Thyroid gland (tissue), 4 donors: ENCODE results near the gene EFNB3.
A peak's percentile ranks its signal among the peaks of the same experiment; 100 is the strongest.

Experiments used
- CTCF ChIP-seq, 6 experiments: fragments of 200-600 bp in 3 of 6; fragments of 450-650 bp in 3 of 6; sonication (generic) in 3 of 6; IDR thresholded peaks; one replicate each; pipeline ENCODE4 v1.5.1; 2016 to 2019; ENCODE audit warnings: antibody characterized with exemption in 6 of 6, mild to moderate bottlenecking in 2 of 6, inconsistent platforms in 1 of 6, moderate library complexity in 1 of 6
- POLR2A ChIP-seq, 2 donors: fragments of 450-650 bp; IDR thresholded peaks; one replicate each; pipeline ENCODE4 v1.6.1; 2017; ENCODE audit warnings: antibody characterized with exemption in 2 of 2, mild to moderate bottlenecking in 2 of 2, moderate library complexity in 1 of 2

GRCh38 chr17:7716901-7717755, 12.1 kb downstream of the EFNB3 start, which contains the start of gene DNAH2:
- TF ChIP-seq CTCF (IDR thresholded peaks at IDR 0.05) (peak in 3 of 6 experiments; percentile 25 to 47 (median 41)), POLR2A (IDR thresholded peaks at IDR 0.05) (peak in 1 of 2 donors; percentile 15)
